ENCODE measurements around the gene PCNX4.

DNA sequence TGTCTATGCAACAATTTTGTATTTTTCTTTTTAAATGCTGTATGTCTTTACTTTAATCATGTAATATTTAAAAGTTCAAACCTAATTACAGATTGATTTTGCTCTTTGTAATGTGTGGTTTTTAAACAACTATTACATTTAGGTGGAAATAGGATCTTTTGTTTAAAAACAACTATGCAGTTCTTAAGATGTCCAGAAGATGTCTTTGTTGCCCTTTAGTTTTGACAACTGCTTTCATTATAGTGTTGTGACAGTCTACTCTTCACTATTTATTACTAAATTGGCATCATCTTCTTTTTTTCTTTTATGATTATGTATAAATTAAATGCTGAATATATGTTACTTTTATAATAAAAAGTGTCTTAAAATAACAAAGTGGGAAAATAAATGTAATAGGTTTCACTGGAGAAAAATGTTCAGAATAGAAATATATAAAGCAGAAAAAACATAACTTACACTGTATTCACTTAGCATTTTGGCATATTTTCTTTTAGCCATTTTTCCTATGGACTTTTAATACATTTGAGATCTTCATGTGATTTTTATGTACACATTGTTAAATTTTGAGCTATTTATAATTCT is 27.1 kb upstream of the PCNX4 start:
- TF ChIP-seq, protein P1, sequence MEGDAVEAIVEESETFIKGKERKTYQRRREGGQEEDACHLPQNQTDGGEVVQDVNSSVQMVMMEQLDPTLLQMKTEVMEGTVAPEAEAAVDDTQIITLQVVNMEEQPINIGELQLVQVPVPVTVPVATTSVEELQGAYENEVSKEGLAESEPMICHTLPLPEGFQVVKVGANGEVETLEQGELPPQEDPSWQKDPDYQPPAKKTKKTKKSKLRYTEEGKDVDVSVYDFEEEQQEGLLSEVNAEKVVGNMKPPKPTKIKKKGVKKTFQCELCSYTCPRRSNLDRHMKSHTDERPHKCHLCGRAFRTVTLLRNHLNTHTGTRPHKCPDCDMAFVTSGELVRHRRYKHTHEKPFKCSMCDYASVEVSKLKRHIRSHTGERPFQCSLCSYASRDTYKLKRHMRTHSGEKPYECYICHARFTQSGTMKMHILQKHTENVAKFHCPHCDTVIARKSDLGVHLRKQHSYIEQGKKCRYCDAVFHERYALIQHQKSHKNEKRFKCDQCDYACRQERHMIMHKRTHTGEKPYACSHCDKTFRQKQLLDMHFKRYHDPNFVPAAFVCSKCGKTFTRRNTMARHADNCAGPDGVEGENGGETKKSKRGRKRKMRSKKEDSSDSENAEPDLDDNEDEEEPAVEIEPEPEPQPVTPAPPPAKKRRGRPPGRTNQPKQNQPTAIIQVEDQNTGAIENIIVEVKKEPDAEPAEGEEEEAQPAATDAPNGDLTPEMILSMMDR (conservative IDR thresholded peaks at IDR 0.05): peak; percentile 75
- no peak for TF ChIP-seq EZH2 (IDR thresholded peaks at IDR 0.05; ENCODE audit: low read depth)

Data from PC-9 (cell line).